Measurements from ENCODE around the gene AK8.

AK8 gene

GRCh38 chr9:132857616-132858342, 20.3 kb downstream of the AK8 start:
- DNase-seq (ENCODE audit: low read depth in 2 of 2): no peak

GRCh38 chr9:132857031-132857430, 21.1 kb downstream of the AK8 start:
- DNase-seq (ENCODE audit: low read depth in 2 of 2): no peak

GRCh38 chr9:132855904-132856303, 22.2 kb downstream of the AK8 start:
- DNase-seq (ENCODE audit: low read depth in 2 of 2): no peak

- DNase-seq (ENCODE audit: low read depth in 2 of 2): no peak
Measured at GRCh38 chr9:132854832-132855231, 23.3 kb downstream of the AK8 start.

GRCh38 chr9:132853482-132853881, 24.6 kb downstream of the AK8 start:
- no peak for DNase-seq (ENCODE audit: low read depth in 2 of 2)

GRCh38 chr9:132849185-132849706, 28.8 kb downstream of the AK8 start:
- DNase-seq (ENCODE audit: low read depth in 2 of 2): no peak

- no peak for DNase-seq (ENCODE audit: low read depth in 2 of 2)
Measured at GRCh38 chr9:132846918-132847515, 31.1 kb downstream of the AK8 start.

- no peak for DNase-seq (ENCODE audit: low read depth in 2 of 2)
Measured at GRCh38 chr9:132846109-132846917, 31.8 kb downstream of the AK8 start.

- DNase-seq (ENCODE audit: low read depth in 2 of 2): no peak
Measured at GRCh38 chr9:132842124-132843044, 35.7 kb downstream of the AK8 start.

GRCh38 chr9:132840980-132841379, 37.1 kb downstream of the AK8 start:
- no peak for DNase-seq (ENCODE audit: low read depth in 2 of 2)

- no peak for DNase-seq (ENCODE audit: low read depth in 2 of 2)
Measured at GRCh38 chr9:132838291-132838690, 39.8 kb downstream of the AK8 start.

- DNase-seq (ENCODE audit: low read depth in 2 of 2): no peak
Measured at GRCh38 chr9:132837501-132838286, 40.4 kb downstream of the AK8 start.

GRCh38 chr9:132834343-132834742, 43.7 kb downstream of the AK8 start:
- DNase-seq (ENCODE audit: low read depth in 2 of 2): no peak

- no peak for DNase-seq (ENCODE audit: low read depth in 2 of 2)
Measured at GRCh38 chr9:132833550-132834121, 44.4 kb downstream of the AK8 start.

- DNase-seq (ENCODE audit: low read depth in 2 of 2): no peak
Measured at GRCh38 chr9:132832171-132832881, 45.8 kb downstream of the AK8 start.

GRCh38 chr9:132828201-132828770, 49.8 kb downstream of the AK8 start:
- no peak for DNase-seq (ENCODE audit: low read depth in 2 of 2)

- DNase-seq (ENCODE audit: low read depth in 2 of 2): no peak
Measured at GRCh38 chr9:132827366-132827765, 50.7 kb downstream of the AK8 start.

- DNase-seq (ENCODE audit: low read depth in 2 of 2): no peak
Measured at GRCh38 chr9:132826621-132827365, 51.3 kb downstream of the AK8 start.

GRCh38 chr9:132826131-132826530, 52.0 kb downstream of the AK8 start:
- DNase-seq (ENCODE audit: low read depth in 2 of 2): no peak
